Activated T-cell treated with anti-CD3 and anti-CD28 coated beads, Interleukin-2, amount 50 U/mL, for 48 hours (primary cell): ENCODE data around the gene PPP1R7.

Experiments used
- DNase-seq, 2 experiments: peaks; one replicate each; pipeline ENCODE4 v3.0.0-alpha.2; 2020

PPP1R7 gene

DNA sequence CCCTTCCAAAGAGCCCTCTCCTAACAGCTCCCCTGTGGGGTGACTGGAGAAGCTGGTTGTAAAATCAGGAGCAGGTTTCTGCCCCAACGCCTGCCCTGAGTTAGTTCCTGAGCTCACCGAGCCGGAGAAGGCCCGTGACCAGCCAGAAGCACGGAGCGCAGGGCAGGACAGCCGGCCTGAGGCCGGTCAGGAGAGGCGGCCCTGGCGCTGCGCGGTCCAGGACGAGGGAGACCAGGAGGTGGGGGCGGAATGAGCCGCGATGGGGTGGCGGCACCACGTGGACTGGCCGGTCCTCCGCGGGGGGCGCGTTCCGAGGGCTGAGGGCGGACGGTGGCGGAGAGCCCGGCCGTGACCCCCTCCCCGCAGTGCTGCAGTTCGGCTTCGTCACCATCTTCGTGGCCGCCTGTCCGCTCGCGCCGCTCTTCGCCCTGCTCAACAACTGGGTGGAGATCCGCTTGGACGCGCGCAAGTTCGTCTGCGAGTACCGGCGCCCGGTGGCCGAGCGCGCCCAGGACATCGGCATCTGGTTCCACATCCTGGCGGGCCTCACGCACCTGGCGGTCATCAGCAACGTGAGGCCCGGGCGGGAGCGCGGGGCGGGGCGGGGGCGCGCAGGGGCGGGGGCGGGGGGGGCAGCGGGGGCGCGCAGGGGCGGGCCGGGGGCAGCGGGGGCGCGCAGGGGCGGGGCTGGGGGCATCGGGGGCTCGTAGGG is 67.2 kb downstream of the PPP1R7 start:
- DNase-seq, result peak; percentile 50 to 62

DNA sequence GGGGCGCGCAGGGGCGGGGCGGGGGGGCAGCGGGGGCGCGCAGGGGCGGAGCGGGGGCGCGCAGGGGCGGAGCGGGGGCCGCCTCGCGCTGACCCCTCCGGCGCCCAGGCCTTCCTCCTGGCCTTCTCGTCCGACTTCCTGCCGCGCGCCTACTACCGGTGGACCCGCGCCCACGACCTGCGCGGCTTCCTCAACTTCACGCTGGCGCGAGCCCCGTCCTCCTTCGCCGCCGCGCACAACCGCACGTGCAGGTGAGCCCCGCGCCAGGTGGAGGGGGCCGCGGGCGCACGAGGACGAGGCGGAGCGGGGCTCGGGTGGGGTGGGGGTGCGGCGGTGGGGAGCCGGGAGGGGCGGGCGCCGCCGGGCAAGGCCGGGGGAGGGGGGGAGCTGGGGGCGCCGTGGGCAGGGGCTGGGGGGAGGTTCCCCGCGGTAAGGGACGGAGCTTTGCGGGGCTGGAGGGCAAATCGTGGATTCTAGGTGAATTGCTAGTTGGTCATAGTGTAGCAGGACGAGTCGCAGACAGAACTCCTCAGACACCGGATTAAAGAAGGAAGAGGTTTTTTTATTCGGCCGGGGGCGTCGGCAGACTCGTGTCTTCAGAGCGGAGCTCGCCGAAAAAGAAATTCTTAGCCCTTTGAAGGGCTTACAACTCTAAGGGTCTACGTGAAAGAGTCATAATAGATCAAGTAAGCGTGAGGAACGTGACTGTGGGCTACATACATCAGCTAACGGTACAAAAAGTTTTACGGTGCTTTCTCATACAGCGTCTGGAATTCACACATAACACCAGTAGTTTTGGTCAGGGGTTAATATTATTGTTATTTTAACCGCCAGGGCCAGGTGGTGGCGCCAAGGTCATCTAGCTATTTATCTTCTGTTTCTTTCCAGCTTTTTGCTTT is 68.1 kb downstream of the PPP1R7 start:
- DNase-seq, result peak; percentile 41 to 58

DNA sequence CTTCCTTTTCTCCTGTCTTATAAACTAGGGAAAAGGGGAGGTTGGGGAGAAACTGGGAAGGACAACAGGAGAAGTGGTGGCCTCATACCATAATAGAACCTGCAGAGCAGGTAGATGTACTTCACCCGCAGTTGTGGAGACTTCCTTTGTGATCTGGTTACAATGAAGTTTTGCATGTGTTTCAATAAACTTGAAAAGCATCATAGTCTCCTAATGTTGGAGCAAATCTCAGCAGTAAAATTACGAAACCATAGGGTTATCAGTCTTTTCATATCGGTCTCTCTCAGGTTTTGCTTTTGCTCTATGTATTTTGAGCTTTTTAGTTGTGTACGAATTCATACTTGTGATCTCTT is 68.7 kb downstream of the PPP1R7 start:
- DNase-seq, result no peak

DNA sequence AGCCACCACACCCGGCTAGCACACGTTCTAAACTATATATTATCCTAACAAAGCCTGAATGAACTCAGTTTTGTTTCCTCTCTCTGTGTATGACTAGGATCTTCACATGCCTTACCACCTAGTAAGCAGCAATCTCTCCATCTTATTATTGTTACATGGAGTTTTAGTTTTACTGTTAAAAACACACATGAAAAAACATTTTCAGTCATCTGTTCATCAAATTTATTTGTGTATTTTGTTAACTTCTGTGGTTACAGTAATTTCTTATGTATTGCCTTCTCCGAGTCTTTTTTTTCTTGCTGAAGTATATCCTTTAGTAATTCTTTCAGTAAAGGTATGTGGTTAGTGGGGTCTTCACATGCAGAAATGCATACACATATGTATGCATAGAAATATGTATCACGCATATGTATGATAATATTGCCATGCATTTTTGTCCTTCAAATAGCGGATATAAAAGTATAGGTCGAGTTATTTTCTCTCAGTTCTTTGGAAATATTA is 69.6 kb downstream of the PPP1R7 start:
- no peak for DNase-seq

DNA sequence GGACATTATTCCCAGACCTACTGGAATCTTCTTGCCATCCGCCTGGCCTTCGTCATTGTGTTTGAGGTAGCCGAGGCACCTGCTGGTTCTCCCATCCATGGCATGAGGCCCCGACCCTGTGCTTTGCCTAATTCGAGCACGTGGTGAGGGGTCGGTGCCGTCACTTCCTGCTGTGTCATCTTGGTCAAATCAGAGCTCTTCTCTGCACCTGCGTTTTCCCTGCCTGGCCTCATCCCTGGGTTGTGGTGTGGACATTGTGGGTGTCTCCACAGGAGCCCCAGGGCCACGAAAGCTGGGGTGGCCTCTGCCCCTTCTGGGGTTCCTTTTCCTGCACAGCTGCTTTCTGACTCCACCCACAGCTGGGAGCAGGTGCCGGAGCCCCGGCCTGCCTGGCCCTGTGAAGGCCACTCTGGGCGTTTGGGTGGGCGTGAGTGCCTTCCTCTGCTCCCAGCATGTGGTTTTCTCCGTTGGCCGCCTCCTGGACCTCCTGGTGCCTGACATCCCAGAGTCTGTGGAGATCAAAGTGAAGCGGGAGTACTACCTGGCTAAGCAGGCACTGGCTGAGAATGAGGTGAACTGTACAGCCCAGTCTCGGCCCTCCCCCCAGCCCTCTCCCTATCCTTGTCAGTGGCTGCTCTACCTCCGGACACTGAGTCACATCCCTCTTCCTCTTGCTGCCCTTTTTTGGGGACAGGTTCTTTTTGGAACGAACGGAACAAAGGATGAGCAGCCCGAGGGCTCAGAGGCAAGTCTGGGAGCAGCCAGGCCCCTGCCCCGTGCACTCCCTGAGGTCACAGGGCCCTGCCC is 73.1 kb downstream of the PPP1R7 start:
- DNase-seq, result no peak

DNA sequence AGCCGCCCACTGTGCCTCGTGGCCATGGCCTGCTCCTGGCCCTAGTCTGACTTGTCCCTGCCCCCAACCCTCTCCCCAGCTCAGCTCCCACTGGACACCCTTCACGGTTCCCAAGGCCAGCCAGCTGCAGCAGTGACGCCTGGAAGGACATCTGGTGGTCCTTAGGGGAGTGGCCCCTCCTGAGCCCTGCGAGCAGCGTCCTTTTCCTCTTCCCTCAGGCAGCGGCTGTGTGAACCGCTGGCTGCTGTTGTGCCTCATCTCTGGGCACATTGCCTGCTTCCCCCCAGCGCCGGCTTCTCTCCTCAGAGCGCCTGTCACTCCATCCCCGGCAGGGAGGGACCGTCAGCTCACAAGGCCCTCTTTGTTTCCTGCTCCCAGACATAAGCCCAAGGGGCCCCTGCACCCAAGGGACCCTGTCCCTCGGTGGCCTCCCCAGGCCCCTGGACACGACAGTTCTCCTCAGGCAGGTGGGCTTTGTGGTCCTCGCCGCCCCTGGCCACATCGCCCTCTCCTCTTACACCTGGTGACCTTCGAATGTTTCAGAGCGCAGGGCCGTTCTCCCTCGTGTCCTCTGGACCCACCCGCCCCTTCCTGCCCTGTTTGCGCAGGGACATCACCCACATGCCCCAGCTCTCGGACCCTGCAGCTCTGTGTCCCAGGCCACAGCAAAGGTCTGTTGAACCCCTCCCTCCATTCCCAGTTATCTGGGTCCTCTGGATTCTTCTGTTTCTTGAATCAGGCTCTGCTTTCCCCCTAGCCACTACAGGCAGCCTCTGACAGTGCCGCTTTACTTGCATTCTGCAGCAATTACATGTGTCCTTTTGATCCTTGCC is 74.0 kb downstream of the PPP1R7 start:
- no peak for DNase-seq

DNA sequence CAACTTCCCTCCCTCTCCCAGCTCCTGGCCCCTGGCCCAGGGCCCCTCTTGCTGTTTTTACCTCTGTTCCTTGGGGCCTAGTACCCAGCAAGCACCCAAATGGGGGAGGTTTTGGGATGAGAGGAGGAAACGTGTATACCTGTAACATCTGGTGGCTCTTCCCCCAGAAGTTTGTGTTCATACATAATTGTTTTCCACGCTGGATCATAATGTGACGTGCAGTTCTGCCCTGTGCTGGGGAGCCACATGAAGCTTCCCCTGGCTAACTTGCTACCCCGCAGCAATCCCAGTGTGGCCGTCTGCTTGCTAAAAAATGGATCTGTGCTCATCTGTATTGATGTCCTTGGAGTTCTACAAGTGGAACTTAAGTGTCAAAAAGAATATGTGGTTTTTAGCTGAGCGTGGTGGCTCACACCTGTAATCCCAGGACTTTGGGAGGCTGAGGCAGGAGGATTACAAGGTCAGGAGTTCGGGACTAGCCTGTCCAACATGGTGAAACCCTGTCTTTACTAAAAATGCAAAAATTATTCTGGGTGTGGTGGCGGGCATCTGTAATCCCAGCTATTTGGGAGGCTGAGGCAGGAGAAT is 74.7 kb downstream of the PPP1R7 start:
- DNase-seq, result no peak

DNA sequence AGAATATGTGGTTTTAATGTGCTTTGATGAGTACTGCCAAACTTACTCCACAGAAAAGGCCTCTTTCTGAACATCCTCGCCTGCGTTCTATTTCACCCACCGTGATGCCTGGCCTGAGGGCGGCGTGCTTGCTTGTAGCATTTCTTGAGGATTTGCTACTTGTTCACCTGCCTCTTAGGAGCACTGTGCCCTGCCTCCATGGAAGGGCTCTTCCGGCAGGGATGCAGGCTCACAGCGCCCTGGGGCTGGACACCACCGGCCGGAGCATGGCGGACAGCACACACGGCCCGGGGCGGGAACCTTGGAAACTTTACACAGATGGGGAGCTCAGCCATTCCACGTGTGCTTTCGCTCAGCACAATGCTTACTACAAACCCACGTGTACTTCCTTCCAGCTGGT is 75.3 kb downstream of the PPP1R7 start:
- DNase-seq, result no peak

DNA sequence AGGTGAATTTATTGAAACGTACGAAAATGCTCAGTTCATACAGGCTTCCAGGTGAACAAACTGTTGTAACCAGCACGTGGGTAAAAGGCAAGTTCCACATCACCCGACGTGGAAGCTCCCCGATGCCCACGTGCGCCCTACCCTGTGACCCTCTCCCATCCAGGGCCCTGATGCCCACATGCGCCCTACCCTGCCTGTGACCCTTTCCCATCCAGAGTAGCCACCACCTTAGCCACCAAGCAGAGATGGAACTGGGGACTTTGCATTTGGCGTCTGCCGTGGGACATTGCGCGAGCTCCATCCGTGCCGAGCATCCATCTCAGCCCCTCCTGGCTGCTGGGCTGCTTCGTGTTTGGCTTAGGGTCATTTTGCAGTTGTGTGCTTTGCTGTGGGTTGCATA is 75.7 kb downstream of the PPP1R7 start:
- no peak for DNase-seq

DNA sequence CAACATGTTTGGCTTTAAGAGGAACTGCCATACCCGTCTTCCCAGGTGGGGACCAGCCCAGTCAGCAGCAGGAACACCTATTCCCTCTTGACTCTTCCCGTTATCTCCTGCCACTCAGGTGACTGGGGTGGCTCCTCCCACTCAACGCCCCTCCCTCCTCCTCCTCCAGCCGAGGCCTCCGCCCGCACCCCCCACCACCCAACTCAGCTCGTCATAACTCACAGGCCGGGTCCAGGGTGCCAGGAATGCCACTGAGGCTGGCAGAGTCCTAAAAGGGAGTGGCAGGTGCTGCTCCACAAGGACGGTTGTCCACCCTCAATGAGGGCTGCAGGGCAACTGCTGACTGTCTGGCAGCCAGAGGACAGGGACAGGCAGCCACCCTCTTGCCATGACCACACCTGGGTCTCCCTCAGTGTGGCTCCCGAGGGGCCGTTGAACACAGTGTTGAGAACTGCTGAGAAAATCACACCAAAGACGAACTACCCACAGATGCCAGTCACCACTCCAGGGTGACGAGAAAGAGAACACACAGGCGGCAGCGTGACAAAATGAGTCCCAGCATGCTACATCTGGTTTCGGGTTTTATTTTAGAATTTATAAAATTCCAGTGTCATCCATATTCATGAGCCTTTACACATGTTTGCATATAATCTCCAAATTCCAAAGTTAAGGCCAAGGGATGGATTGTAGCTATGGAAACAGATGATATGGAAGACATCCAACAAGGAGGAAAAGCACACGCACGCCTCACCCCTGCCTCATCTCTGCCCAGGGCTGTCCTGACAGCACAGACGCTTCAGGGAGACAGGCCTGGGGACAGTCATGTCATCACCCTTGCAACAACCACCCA is 76.7 kb downstream of the PPP1R7 start:
- no peak for DNase-seq

DNA sequence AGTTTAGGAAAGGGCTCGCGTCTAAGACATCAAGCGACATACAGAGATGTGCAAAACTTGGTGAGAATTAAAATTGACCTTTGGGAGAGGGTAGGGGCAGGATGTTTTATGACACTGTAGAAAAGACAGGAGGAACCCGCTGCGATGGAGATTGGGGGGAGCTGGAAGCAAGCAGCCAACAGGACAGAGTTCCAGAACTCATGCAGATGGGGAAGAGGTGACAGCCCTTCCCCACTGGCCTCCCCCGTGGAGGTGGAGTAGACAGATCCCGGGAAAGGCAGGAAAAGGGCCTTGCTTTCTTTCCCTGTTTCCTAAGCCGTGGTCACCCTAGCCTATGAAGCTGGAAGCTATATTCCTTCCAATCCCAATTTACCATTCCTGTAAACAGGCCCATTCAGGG is 77.3 kb downstream of the PPP1R7 start:
- no peak for DNase-seq

DNA sequence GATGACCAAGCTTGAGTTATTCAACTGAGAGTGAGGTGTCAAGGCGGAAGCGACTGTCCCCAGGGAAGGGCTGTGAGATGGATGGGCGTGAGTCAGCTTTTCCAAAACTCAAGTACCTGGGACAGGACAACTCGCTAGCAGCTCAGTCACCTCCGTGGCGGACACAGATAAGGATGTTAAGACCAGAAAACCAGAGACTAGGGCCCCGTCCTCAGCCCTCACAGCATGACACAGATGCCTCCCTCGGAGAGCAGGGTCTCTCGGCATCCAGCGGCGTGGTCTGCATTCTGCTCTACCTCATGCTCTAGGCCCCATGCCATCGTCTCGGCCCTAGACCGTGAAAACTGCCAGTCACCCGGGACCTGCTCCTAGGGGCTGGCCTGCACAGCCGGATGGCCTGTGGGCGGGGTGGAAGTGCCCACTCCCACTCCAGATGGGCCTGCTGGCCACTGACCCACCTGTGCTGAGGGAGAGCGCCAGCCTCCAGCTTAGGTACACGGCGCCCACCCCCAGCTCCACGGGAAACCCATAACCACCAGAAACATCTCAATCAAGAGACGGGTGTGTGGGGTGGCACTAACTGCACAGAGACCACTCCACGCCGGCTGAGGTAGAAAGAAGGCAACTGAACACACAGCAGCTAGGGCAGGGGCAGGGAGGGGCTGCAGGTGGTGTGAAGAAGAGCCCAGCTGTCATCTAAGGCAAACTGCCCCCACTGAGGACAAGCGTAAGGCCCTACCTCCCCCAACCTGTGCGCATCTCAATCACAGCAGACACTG is 78.0 kb downstream of the PPP1R7 start:
- no peak for DNase-seq

DNA sequence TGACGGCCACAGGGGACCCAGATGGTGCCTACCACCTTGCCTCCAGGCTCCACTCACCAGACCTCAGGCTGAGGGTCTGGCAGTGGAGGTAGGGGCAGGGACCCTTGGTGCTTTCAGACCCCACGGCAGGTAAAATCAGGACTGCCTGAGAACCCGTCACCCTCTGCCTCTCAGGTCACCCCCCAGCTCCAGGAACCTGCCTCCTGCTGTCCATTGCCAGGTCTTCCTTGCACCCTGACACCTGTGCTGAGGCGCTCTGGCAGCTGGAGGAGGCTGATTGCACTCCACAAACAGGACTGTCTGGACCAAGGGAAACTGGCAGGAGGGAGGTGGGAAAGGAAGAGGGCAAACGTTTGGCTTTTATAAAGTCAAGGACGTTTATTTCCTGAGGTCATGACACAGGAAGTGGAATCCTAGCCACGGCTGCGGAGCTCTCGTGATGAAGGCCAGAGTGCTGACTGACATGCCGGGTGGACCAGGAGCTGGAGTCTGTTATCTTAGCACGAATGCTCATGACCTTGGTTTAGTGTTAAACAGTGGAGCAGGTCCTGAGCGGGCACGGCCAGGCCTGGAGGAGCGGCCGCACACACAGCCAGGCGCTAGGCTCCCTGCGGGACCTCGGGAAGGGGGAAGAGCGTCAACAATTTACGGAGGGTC is 78.7 kb downstream of the PPP1R7 start:
- DNase-seq, result no peak

DNA sequence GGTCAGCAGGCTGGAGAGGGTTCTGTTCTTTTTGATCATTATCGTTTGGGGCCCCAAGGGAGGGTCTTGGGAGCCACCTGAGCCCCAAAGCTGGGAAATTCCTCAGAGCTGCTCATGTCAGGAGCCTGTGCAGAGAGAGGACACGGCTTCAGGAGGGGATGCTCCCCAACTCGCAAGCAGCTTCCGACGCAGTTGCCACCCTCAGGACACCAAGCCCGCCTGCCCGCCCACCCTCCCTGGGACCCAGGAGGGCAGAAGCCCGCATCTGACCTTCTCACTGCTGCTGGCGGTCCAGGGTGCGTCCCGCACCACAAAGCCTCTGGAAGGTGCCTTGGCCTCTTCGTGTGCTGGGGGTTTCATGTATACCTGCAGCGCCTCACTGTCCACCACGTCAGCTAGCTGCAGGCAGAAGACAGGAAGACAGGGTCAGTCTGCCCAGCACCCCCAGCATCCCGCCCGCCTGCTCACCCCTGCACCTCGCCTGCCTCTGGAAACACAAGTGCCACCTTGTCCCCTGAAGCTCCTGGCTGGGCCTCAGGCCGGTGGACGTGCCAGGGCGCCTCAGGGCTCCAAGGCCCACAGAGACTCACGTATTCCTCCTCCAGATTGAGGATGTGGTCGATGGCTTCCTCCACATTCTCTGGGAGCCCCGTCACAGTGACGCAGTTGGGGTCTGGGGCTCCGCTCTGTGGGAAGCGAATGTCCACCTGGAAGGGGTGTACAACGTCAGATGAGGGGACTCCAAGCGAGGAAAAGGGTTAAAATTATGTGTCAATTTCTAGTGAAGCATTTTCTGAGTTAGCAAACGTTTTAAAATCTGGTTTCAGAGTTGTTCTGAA is 79.5 kb downstream of the PPP1R7 start:
- DNase-seq, result no peak

DNA sequence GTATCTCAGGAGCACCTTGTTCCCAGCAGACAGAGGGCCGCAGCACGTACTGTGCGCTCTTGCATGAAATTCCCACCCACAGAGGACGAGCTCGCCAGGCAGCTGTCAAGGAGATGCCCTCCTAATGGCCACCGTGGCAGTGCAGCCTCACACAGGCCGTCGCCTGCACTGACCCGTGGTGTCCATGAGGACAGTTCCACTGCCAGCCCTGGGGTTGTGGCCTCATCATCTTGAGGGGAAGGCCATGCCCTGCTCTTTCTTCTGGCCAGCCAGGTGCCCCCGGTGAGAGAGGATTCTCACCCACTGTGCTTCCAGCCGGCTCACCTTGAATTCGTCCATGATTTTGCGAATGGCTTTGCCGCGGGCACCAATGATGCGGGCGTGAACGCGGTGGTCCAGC is 80.2 kb downstream of the PPP1R7 start:
- DNase-seq, result no peak

DNA sequence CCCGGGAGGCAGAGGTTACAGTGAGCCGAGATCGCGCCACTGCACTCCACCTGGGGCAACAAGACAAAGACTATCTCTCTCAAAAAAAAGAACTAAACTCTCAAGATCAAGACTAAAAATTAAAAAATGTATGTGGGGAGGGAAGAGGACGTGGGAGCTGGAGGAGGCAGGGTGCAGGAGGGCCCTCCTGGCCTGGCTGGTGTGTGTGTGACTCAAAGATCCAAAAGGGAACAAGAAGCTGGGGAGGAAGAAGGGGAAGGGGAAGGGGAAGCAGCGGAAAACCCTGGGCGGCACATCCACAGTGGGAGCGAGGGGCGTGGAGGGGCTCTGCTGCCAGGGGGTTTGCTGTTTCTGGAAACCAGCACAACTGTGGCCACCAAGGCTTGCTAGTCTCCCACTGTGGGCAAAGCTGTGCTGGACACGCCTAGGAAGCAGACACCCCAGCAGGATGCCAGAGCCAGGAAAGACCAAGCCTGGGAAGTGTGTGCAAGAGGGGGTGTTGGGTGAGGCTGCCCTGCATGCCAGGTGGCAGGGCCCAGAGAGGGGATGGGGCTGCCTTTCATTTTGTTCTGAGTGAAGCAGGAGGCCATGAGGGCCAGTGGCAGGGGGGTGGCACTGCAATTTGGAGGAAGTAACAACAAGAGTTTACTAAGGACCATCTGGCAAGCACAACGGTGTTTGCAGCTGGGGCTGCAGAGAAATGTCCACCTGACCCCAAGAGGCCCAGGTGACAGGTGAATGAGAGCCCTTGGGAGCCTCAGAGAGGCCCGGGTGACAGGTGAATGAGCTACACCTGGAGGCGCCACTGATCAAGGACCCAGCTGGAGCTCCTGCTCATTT is 82.7 kb downstream of the PPP1R7 start:
- no peak for DNase-seq
